GM19468 (cell line): ENCODE data around the gene COG6.
A peak's percentile ranks its signal among the peaks of the same experiment; 100 is the strongest.

Experiments
- ATAC-seq: cut with Tn5 transposase; IDR thresholded peaks from one replicate; pipeline ENCODE4 v1.9.1; 2021; ENCODE audit warnings: mild to moderate bottlenecking, moderate library complexity, moderate number of reproducible peaks; ENCODE audit not compliant: unreplicated experiment; ENCODE audit errors: extremely low read depth

COG6 gene

DNA sequence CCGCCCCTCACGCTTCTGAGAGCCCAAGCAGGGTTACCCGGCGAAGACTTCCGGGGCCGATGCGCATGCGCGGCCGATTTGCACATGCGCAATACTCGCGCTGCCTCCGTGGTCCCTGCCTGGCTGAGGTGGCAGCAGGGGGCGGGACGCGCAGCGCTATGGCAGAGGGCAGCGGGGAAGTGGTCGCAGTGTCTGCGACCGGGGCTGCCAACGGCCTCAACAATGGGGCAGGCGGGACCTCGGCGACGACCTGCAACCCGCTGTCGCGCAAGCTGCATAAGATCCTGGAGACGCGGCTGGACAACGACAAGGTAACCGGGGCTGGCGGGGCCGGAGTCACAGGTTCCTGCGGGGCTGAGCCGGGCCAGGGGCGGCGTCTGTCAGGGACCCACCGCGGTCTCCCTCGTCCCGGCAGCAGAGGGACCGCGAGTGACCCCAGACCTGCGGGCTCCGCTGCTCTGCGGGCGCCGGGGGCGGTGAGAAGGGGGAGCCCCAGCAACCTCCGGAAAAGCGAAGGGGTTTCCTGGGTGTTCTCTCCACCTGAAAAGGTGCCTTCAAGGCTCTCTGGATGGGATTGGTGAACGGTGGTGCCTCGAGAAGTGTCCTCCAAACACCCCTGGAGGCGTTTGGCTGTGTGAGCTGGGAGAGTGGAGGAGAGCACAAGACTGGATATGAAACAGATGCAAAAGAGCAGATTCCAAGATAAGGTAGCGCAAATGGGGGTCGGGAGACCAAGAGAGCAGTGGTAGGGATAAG is at the start of gene COG6:
Gene COG6, plus strand, starts transcription at position 94 of the 756 bp plus-strand sequence. Its CDS starts 65 bp downstream, at position 159.
- peak; percentile 94 for ATAC-seq

DNA sequence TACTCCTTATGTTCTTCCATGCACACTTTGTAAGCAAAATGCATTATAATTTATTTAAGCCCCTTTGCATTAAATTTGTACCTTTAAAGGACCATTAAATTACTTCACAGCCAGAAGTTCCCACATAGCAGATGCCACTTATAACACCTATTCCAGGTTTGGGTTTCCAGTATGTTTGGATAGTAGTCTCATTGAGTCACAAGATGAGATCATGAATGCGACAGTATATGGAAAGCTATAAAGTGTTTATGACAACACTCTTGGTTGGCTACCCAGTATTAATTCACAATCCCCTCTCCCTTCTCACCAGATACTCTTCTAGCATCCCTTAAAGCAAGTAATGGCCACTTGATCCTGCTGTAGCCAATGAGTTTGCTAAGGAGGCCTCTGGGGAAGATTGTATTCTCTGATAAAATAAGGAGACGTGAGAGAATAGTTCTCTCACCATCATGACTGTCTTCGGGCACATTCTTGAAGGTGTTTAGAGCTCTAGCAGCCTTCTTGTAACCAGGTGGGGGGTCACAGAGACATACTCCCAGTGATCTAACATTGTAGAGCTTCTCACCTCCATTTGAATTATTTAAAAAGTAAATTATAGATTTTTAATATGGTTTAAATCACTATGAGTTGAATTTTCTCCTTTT is 49.7 kb upstream of the COG6 start:
- ATAC-seq = no peak

DNA sequence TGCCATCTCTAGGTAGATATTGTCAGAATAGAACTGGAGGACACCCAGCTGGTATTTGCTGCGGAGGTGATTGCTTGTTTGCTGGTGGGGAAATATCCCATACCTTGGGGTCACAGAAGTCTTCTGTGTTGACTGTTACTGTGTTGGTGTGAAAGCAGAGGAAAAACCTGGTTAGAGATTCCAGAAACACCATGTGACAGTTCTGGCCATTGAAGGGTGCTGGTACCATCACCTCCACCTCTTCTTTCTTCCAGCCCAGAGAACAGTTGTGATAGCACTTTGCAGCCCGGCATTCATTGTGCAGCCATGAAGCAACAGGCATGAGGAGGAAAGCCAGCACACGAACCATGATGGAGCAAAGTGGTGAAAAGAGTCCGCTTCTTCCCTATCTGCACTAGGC is 47.6 kb upstream of the COG6 start:
- ATAC-seq = no peak

DNA sequence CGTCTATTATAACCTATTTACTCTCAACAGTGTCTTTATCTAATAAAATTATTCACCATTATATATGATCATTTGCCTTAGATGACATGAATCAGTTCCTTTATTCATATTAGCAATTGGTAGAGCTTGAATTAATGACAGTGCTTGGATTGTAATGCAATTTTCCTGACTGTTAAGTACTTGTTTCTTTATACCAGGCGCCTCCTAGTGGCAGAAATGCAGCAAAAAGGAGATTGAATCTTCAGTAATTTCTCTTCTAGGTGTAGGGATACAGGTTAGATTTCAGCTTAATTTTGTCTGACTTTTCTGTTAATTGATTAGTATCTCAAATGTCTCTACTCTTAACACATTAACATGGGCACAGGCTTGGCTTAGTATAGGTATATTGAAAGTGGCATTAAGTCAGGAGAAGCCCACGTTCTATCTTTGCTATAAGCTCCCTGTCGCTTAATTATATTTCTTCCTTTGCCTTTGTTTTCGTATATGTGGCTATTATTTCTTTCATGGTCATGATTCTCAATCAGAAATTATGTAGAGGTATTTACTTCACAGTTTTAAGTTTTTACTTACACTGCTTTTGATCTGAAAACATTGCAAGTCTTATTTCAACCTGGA is 43.3 kb upstream of the COG6 start:
- ATAC-seq = no peak

DNA sequence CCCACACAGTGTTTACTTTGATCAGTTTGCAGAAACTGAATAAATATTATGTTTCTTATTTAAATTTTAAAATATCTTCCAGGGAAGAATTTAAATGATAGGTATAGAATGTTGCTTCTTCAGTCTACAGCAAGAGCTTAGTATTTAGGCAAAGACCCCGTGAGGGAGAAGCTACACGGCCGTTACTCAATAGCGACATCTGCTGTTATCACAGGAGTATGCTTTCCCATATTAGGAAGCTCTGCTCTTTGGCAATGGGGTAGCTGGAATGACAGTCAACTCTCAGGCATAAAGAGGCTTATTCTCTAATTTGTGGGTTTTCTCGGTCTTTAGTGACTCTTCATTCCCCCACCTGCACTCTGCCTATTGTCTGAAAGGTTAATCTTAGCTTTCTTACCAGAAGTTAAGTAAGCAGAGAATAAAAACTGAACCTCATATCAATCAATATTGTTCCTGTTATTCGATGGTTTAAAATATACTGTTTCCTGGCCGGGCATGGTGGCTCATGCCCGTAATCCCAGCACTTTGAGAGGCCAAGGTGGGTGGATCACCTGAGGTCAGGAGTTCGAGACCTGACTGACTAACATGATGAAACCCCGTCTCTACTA is 39.3 kb upstream of the COG6 start:
- ATAC-seq = no peak

DNA sequence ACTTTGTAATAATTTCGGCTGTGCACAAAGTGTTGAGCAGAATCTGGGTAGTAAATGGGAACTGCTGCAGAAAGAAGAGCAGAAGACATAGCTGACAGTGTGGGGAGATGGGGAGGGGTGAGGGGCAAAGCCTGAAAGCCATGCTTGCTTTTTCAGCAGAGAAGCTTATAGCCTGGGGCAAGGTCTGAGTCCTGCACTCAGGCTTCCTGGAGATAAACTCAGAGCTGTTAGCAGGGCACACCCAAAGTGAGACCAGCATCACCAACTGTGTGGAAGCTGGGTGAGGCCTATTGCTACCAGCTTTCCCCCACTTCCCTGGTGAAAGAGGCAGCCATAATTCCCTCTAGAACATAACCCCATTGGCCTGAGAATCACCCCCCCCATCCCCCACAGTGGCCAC is 36.9 kb upstream of the COG6 start:
- ATAC-seq = no peak

DNA sequence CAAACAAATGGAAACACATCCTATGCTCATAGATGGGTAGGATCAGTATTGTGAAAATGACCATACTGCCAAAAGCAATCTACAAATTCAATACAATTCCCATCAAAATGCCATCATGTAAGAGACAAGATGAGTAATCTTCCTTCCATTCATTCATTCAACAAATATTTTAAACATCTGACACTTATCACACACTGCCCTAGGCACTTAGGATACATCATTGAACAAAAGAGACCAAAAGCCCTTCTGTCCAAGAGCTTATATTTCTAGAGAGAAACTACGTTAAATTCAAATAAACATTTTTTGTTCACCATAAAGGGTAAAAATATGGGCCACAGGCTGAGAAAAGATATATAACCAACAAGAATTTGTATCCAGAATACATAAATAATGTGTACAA is 32.0 kb upstream of the COG6 start:
- ATAC-seq = no peak

DNA sequence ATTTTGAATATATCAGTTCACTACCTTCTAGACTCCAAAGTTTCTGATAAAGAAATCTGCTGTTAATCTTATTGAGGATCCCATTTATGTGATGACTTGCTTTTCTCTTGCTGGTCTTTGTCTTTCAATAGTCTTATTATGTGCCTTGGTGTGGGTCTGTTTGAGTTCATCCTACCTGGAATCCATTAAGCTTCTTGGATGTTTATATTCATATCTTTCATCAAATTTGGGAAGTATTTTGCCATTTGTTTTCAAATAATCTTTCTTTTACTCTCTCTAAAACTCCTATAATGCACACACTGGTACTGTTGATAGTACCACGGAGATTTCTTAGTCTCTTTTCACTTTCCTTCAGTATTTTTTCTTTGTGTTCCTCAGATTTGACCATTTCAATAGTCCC is 24.2 kb upstream of the COG6 start:
- no peak for ATAC-seq

DNA sequence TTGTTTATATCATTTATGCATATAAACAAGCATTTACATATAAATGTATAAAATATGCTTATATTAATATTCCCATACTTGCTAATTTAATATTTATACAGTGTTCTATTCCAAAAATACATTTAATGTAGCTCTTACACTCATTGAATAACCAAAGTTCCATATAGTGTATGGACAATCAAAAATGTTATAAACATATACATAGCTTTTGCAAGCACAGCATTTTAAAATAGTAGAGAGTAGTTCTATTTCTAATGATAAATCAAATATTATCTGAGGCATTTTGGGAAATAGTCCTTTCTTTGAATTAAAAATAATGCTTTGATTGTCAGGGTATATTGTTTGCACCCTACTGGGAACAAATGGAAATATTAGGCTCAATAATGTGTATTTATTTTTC is 22.5 kb upstream of the COG6 start:
- no peak for ATAC-seq

DNA sequence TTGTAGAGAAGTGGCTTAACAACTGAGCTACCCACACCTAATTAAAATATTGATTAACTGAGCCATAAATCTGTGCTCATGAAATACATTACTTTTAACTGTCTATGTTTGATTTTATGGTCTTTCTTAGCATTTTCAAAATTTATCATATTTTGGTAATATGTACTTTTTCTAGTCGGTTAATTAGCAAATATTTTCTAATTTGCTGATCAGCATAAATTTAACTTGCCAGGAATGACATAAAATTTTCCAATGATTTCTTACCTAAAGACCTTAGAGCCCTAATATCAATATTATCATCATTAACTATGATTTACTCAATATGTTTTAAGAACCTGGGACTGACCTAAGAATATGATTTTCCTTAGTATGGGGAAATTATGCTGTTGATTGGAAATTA is 19.9 kb upstream of the COG6 start:
- no peak for ATAC-seq

DNA sequence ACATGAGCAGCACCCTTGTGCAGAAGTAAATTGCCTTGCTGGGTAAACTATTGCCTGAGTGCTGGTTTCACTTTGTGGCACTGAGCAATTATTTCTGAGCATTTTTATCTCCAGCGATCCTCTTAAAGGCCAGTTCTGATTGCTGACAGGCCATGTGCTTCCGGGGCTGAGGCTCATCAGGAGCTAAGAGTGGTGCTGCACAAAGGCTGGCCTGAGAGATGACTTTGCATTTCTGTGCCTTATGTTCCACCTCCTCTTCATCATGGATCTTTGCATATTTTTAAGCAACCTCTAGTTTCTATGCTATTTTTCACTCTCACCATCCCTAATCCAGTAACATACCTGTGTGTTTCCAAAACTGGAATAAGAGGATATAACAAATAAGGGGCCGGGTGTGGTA is 17.6 kb upstream of the COG6 start:
- no peak for ATAC-seq

DNA sequence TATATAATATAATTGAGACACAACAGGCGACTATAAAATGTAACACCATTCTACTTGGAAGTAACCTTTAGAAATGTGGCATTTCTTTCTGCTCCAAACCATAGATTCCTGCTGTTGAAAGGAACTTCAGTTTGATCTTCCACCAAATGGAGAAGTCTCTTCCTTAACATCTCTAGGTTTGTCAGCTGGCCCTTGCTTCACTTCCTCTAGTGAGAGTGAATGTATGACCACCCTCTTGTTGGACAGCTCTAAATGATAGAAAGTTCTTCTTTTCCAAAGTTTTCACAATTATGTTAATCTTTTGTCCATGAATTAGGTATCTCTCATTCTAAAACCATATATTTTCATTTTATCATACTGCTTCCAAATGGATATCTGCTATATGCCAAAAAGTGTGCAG is 13.8 kb upstream of the COG6 start:
- ATAC-seq = no peak

DNA sequence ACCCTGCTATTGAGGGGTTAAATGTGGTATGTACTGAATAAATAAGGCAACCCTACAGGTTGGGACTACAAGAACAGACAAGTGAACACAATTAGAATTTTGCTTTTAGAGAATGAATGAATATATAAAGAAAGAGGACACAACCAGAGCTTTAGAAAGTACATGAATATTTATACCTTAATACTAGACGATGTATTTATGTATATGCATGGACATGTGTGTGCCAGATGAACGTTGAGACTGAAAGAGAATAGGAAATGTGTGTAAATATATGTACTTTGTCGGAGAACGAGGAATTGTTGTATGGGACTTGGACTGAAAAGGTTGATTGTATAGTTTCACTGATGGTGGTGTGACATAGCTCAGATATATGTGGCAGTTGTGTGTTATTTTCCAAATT is 9.3 kb upstream of the COG6 start:
- no peak for ATAC-seq

DNA sequence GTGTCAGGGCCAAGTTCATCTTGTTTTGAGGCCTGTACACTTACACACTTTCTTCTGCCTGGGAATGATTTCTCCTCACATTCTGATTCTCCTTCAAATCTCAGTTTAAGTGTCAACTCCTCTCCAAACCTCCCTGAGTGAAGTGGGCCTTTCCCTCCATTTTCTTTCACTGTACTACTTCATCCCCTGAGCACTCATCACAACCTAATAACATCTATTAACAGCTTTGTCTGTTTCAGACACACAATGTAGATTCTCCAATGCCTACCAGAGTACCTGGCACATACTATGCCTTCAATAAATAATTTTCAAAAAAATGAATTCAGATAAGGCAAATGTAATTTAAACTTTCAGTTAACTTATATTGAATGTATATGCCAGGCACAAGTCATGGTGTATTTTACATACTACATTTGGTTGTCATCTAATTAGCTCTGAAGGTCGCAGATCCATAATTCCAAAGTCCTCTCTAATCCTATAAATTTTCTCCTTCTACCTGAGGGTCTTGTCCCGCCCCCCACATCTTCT is 357 bp upstream of the COG6 start:
- no peak for ATAC-seq

DNA sequence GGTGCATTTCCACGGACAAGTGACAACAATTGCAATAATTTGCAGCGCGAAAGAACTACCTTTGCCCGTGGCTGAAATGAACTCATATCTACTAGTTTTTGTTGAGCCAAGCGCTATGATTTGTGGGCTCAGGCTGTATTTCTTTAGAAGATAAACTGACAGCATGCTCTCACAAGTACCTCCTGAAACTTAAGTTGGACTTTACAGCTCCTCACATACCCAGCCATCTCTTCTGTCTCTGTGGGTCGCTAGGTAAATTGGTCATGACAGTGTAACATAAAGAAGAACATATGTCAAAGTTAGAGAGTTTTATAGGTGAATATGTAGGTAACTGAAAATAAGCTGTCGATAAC is 839 bp downstream of the COG6 start:
- ATAC-seq = no peak

DNA sequence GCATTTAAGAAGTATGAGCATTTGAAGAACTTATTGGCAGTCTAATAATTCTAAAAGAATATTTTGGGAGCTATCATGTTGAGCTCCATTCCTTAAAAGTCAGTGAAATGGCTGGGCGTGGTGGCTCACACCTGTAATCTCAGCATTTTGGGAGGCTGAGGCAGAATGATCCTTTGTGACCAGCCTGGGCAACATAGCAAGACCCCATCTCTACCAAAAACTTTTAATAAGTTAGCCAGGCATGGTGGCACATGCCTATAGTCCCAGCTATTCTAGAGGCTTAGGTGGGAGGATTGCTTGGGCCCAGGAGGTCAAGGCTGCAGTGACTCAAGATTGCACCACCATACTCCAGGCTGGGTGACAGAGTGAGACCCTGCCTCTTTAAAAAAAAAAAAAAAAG is 8.0 kb downstream of the COG6 start:
- no peak for ATAC-seq

DNA sequence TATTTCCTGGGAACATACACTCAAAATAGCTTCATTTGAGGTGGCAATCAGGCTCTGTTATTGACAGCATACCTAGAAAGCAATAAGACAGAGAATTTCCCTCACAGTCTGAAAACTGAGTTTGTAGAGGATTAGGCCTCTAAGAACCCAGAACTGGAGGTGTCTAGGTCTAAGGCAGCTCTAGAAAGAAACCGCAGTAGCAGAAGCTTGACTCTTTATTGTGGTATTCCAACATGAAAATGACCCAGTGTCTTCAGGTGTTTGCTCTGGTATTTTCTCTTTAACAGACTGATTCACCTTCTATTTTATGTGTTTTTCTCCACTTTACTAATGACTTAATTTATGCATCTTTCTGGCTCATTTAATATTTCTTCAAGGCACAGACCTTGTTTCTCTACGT is 8.5 kb downstream of the COG6 start:
- no peak for ATAC-seq

DNA sequence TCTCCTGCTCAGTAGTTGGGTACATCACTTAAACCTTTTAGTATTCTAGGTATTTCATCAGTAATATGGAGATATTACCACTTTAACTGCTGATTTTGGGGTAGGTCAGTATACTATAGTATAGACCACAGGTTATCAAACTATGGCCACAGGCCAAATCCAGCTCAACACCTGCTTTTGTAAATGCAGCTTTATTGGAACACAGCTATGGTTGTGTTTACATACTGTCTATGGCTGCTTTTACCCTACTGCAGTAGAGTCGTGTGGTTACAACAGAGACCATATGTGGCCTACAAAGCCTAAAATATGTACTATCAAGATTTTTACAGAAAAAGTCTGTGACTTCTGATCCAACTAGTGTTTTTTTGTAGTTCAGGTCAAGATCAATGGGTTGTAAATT is 10.3 kb downstream of the COG6 start:
- no peak for ATAC-seq

DNA sequence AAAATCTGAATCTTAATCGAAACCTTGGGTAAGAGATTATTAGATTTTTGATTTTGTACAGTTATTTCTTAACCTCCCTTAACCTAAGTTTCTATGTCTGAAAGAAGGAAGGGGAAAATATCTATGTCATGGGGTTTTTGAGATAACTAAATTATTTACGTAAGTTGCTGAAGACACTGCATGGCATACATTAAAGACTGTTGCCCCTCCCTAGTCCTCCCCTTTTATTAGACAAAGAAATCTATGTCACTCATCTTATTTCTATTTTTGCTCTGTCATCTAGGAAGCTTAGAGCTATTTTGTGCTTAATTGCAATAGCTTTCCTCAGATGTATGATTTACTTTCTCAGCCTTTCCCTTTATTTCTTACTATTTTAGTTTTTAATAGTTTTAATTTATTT is 15.0 kb downstream of the COG6 start:
- no peak for ATAC-seq

DNA sequence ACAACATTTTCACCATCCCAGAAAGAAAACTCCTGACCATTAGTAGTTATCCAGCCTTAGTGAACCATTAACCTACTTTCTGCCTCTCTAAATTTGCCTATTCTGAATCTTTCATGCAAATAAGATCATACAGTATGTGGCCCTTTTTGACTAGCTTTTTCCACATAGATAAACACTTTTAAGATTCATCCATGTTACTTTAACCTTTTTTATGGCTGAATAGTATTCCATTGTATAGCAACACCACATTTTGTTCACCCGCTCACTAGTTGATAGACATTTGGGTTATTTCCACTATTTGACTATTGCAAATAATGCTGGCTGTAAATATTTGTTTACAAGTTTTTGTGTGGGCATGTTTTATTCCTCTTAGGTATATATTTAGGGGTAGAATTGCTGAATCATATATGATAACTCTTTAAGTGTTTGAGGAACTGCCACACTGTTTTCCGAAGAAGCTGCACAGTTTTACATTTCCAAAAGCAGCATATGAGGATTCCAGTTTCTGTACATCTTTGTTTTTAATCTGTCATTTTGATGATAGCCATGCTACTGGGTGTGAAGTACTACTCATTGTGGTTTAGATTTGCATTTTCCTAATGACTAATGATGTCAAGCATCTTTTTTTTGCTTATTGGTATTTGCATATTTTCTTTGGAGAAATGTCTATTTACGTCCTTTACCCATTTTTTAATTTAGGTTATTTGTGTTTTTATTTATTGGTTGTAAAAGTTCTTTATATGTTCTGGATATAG is 17.1 kb downstream of the COG6 start:
- ATAC-seq = no peak
